NCI-H2196 (cell line): Measurements from ENCODE around the gene TF.

Experiments
- DNase-seq: peaks from one replicate; lab custom pipeline; 2025; ENCODE audit not compliant: unreplicated experiment; lab: John Stamatoyannopoulos, UW

The TF gene

DNA sequence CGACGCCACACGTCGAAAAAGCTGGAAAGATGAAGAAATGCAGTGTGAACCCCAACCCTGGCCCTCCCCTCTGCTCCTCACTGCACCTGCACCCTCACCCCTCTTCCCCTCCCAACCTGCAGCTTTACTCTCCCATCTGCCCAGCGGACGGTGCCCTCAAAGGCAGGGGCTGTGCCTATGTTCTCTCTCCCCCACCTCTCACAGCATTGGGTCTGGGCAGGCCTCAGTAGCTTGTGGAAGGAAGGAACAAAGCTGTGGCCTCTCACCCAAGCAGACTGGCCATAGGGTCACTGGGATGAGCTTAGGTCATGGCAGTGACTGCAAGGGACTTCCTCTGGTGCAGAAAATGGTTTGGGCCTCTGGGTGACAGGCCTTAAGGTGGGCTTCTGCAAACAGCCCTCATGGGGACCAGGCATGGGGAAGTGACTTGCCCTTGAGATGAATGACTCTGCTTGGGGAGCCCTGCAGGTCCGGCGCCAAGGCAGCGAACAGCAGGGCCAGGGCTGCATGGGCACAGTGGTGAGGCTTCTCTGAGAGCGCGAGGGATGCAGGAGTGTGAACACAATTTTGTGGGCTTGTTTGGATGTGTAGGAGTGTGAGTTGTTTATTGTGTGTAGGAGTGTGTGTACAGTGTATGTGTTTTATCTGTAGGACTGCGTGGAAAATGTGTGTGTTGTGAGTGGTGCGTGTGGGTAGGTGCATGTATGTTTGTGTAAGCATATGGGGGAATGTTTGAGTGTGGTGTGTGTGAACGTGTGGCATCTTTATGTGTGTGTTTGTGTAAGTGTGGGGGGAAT, 88.6 kb downstream of the TF start:
- DNase-seq: no peak

GRCh38 chr3:133835418-133835743, 89.2 kb downstream of the TF start:
- no peak for DNase-seq

GRCh38 chr3:133835961-133836360, 89.8 kb downstream of the TF start:
- DNase-seq: no peak

GRCh38 chr3:133836497-133837158, 90.4 kb downstream of the TF start:
- DNase-seq: no peak

DNA sequence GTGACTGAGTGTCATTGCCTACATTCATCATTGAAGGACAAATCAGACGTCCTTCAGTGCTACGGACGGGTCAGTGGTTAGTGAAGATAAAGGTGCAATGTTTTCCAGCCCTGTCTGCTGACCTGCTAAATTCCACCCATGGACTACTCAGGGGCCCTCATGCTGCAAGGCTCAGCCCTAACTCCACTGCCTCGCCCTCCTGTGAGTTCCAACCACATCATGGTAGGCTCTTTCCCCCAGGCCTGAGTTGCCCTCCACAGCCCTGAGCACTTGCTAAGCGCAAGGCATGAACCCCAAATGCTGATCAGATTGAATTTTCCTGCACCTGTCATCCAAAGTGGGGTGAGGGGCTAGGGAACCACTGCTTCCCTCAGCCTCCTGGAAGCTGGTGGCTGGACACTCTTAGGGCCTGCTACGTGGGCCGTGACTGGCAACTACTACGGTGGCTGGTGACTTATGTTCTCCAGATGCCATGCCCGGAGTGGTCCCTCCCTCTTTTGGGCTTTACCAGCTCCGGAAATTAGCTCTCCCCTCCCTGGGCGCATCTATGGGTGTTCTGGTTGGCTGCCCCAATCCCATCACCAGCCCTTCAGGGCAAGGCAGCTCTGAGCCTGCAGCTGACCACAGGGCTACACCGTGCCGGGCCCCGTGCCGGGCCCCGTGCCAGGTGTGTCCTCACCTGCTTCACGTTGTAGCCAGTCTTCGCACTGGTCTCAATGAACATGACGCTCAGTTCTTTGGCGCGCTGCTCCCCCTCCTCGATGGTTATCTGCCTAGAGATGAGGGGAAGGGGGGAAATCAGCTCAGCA, 91.5 kb downstream of the TF start:
- DNase-seq: no peak

DNA sequence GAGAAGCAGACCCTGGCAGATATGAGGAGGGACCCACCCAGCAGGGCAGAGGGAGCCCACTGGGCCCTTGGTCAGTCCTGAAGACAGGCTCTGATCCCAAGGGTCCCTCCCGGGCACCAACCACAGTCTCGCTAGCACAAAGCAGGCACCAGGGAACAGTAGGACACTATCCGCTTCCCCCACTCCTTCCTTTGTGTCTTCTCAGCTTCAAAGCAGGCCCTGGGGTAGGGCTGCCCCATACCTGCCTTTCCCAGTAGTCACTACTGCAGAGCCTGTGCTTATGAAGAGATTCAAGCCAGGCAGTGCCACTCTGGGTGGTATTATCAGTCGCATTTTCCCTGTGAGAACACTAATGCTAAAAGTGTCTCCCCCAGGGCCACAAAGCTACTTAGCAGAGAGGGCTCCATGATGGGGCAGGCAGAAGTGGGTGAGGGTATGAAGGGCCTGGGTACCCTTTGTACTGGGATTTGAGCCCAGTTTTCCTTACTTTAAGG, 92.2 kb downstream of the TF start:
- DNase-seq: no peak

DNA sequence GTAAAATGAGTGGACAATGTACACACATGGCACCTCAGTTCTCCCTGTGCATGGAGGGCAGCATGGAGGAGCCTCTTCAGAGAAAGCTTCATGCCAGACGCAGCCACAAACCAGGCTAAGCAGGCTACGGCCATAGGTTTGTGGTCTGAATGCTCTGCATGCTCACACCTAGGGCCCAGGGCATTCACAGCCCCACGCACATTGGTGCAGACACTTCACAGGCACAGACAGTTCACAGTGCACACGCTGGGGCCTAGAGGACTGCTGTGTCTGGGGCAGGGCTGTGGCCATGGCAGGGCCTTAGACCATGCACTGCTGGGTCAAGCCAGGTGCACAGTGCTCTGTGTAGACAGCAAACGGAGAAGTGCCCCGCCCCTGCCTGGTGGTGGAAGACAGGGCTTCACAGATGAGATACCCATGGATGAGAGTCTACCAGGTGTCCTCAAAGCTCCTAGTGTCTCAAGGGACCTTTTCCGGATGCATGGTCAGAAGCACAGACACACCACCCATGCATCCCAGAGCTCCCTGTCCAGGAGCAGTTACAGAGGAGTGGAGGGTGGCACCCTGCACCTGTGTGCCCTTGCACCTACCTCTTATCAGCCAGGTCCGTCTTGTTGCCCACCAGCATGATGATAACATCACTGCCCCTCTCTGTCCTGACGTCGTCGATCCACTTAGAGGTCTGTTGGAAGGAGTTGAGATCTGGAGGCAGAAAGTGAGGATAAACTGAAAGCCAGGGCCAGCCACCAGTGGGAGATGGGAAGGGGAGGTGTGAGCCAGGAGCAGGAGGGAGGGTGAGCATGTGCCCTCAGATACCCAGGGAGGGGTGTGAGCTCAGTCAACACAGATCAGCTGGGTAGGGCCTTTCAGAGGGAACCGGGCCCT, 93.0 kb downstream of the TF start:
- no peak for DNase-seq

DNA sequence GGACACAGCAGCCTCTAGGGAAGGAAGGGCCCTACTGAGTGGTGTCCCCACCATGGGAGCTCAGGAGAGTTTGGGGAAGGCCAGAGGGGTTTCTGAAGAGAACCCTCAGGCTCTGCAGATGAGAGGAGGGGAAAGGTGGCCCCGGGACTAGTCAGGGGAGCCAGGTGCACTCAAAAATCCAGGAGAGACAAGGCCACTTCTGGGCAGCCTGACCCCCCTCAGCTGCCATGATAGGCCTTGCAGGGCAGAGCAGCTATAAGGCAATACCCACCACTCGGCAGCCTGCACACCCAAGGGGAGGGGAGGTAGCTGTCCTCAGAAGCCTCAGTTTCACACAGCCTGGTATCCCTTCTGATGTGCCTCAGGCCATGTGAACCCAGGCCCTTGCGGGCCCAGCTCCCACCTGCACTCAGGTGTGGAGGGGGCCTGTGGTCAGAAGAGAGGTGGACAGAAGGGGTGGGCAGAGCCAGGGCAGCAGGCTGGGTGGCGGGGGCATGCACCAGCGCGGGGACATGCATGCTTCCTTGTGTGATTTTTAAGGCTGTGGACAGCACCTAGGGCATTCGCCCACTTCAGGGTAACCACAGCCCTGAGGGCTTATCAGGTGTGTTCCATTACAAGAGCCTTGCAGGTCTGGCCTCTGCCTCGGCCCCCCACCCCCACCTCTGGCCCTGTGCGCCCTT, 94.0 kb downstream of the TF start:
- DNase-seq: no peak

GRCh38 chr3:133840767-133841166, 94.6 kb downstream of the TF start:
- no peak for DNase-seq

DNA sequence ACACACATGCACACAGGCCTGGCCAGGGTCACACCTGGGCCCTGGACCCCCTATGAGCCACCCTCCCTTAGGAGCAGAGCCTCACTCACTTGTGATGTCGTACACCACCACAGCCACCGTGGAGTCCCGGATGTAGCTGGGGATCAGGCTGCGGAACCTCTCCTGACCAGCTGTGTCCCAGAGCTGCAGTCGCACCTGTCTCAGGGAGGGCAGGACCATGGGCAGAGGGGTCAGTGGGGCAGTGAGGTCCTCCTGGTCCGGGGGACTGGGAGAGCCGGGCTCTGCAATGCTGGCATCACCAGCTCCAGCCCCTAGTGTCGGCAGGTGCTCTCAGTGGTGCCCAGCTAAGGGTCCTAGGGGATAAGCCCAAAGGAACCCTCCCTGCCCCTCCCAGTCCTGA, 95.0 kb downstream of the TF start:
- DNase-seq: no peak

DNA sequence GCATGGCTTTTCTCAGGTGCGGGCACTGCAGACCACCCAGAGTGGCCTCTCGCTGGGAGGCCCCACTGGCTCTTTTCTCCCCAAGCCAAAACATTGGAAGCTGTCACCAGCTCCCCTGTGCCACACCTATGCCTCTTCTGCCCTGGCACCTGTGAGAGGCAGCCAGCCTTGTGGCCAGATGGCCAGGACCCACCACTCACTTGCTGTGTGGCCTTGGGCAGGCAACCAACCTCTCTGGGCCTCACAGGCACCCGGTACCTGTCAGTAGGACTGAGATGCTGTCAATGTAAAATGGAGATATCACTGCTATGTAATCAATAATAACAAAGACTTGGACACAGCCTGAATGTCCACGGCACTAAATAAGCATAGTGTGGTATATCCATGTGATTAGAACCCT, 96.0 kb downstream of the TF start:
- DNase-seq: no peak

GRCh38 chr3:133843634-133844033, 97.4 kb downstream of the TF start:
- DNase-seq: no peak

DNA sequence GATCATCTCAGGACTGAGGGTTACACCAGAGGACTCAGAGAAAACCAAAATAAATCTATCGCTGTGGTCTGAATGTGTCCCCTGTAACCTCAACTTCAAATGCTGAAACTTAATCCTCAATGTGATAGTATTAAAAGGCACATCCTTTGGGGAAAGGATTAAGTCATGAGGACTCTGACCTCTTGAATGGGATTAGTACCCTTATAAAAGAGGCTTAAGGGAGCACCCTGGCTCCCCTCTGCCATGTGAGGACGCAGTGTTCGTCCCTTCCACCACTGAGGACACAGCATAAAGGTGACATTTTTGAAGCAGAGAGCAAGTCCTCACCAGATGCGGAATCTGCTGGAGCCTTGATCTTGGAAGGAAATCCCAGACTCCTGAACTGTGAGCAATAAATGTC, 98.9 kb downstream of the TF start:
- DNase-seq: no peak
